PFSK-1 (cell line): Measurements from ENCODE around the gene UBAC2.

Source experiments
- FOXP2 ChIP-seq: optimal IDR thresholded peaks from 2 replicates; pipeline ENCODE3; 2011; ENCODE audit warnings: borderline replicate concordance, control low read depth, inconsistent platforms; ENCODE audit not compliant: insufficient read depth; ENCODE audit errors: extremely low read length, extremely low read depth
- POLR2AphosphoS5 ChIP-seq: IDR thresholded peaks from 2 replicates; pipeline ENCODE4 v1.6.1; 2012; ENCODE audit warnings: low read depth, mild to moderate bottlenecking, control low read depth, low read length, moderate library complexity
- SIN3A ChIP-seq: IDR thresholded peaks from 2 replicates; pipeline ENCODE4 v1.6.1; 2012; ENCODE audit warnings: mild to moderate bottlenecking, low read length, moderate library complexity, borderline replicate concordance; ENCODE audit not compliant: insufficient read depth
- TAF1 ChIP-seq: IDR thresholded peaks from 2 replicates; pipeline ENCODE4 v1.6.1; 2012; ENCODE audit warnings: low read length, control low read depth, borderline replicate concordance; ENCODE audit not compliant: insufficient read depth
- TF ChIP-seq, protein P1 (sequence below), 2 experiments: IDR thresholded peaks; 2 replicates each; pipeline versions ENCODE4 v1.6.1 to v1.8.0; 2011 to 2012; ENCODE audit warnings: low read depth in 2 of 2, low read length in 2 of 2, control low read depth in 1 of 2, inconsistent platforms in 1 of 2, mild to moderate bottlenecking in 1 of 2, moderate library complexity in 1 of 2; ENCODE audit not compliant: insufficient read depth in 1 of 2

The UBAC2 gene

DNA sequence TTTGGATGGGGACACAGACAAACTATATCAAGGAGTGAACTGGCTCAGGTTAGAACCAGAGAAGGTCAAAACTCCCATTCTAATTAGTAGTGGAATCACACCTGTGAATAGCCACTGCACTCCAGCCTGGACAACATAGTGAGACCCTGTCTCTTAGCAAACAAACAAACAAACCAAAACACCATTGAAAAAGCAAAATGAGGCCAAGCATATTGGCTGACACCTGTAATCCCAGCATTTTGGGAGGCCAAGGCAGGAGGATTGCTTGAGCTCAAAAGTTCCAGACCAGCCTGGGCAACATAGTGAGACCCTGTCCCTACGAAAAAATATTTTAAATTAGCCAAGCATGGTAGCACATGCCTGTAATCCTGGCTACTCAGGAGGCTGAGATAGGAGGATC lies 39.1 kb upstream of the UBAC2 start:
- no peak for TF ChIP-seq SIN3A
- no peak for TF ChIP-seq FOXP2
- TF ChIP-seq, protein P1, sequence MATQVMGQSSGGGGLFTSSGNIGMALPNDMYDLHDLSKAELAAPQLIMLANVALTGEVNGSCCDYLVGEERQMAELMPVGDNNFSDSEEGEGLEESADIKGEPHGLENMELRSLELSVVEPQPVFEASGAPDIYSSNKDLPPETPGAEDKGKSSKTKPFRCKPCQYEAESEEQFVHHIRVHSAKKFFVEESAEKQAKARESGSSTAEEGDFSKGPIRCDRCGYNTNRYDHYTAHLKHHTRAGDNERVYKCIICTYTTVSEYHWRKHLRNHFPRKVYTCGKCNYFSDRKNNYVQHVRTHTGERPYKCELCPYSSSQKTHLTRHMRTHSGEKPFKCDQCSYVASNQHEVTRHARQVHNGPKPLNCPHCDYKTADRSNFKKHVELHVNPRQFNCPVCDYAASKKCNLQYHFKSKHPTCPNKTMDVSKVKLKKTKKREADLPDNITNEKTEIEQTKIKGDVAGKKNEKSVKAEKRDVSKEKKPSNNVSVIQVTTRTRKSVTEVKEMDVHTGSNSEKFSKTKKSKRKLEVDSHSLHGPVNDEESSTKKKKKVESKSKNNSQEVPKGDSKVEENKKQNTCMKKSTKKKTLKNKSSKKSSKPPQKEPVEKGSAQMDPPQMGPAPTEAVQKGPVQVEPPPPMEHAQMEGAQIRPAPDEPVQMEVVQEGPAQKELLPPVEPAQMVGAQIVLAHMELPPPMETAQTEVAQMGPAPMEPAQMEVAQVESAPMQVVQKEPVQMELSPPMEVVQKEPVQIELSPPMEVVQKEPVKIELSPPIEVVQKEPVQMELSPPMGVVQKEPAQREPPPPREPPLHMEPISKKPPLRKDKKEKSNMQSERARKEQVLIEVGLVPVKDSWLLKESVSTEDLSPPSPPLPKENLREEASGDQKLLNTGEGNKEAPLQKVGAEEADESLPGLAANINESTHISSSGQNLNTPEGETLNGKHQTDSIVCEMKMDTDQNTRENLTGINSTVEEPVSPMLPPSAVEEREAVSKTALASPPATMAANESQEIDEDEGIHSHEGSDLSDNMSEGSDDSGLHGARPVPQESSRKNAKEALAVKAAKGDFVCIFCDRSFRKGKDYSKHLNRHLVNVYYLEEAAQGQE (IDR thresholded peaks at IDR 0.05; ENCODE audit: insufficient read depth in 1 of 2, low read depth in 2 of 2, low read length in 2 of 2): no peak
- no peak for TF ChIP-seq TAF1
- TF ChIP-seq POLR2AphosphoS5: no peak

DNA sequence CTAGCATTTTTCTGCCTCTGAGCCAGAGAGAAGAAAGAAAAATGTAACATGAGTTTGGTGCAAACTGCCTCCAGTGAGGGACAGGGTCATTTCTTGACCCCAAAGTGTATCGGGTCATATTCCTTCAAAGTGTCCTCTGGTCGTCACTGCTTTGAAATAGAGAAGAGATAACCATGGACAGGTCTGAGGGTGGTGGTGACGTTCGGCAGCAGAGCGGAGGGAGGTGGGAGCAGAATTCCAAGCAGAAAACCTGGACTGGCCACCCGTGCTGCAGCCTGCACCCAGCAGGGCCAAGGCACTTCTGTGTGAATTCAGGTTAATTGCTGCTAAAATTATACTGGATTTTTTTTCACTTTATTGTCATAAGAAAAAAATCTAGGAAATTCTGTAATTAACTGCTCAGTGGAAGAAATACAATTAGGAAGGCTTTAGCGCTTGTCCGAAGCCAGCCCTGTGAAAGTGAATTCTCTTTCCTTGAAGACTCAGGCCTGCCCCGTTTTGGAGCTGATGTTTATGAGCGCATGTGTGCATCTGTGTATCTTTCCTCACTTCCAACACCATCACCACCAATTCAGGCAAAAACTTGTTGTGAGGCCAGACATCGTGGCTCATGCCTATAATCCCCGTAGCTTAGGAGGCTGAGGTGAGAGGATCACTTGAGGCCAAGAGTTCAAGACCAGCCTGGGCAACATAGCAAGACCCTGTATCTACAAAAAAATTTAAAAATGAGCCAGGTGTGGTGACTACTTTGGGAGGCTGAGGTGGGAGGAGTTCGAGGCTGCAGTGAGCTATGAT lies 37.9 kb upstream of the UBAC2 start:
- TF ChIP-seq FOXP2: no peak
- TF ChIP-seq, protein P1 (IDR thresholded peaks at IDR 0.05; ENCODE audit: insufficient read depth in 1 of 2, low read depth in 2 of 2, low read length in 2 of 2): no peak
- TF ChIP-seq TAF1: no peak
- no peak for TF ChIP-seq POLR2AphosphoS5
- no peak for TF ChIP-seq SIN3A

DNA sequence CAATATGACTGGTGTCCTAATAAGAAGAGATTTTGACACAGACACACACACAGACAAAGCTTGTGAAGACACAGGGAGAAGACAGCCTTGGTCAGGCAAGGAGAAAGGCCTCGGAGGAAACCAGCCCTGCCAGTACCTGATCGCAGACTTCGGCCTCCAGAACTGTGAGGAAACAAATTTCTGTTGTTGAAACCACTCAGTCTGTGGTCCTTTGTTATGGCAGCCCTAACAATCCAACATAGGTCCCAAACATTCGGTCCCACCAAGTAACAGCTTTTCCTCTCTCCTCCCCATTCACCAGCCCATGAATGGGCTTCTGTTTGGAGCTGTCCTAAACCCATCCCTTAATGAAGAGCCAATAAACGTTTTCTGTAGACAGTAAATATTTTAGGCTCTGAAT lies 36.4 kb upstream of the UBAC2 start:
- TF ChIP-seq SIN3A: no peak
- TF ChIP-seq FOXP2: no peak
- no peak for TF ChIP-seq TAF1
- no peak for TF ChIP-seq POLR2AphosphoS5

DNA sequence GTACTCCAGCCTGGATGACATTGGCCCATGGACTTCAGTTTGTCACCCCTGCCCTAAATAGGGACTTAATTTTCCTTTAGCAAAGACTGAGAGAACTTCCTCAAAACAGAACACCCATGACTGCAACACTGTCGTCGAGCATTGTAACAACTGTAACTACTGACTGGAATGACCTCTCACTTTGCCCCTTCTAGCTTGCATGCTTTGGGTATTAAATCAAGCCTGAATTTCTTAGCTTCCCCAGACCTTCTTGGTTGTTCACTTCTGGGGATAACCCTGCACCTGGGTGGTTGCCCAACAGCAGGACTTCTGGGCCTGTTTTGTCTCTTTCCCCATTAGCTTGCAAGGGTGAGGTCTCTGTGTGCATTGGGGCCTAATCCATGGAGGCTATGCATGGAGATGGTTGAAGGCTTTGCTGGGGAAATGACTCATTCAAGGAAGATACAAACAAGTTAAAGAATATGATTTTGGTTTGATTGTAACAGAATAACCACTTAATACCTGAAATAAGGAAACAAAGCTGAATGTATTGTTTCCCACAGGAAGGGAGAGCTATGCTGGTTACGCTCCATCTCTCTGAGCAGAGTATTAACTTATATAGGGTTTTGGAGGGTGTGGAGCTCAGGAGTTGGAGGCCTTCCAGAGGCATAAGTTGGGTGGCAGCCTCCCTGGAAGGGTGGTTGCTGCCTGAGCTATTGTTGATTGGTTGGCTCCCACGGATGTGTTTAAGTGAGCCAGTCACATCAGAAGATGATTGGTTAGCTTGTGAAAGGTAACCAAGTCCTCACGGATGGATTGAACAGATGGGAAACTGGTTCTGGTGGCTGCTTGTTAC lies 34.7 kb upstream of the UBAC2 start:
- TF ChIP-seq SIN3A (no peak), TAF1 (no peak), FOXP2 (no peak), POLR2AphosphoS5 (no peak)
- TF ChIP-seq, protein P1 (IDR thresholded peaks at IDR 0.05; ENCODE audit: insufficient read depth in 1 of 2, low read depth in 2 of 2, low read length in 2 of 2): no peak

DNA sequence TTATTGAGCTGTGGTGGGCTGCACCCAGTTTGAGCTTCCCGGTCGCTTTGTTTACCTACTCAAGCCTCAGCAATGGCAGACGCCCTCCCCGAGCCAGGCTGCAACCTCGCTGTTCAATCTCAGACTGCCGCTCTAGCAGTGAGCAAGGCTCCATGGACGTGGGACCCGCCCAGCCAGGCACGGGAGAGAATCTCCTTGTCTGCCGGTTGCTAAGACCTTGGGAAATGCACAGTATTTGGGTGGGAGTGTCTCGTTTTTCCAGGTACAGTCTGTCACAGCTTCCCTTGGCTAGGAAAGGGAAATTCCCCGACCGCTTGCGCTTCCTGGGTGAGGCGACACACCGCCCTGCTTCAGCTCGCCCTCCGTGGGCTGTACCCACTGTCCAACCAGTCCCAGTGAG lies 27.7 kb upstream of the UBAC2 start:
- TF ChIP-seq SIN3A: no peak
- TF ChIP-seq, protein P1 (IDR thresholded peaks at IDR 0.05; ENCODE audit: insufficient read depth in 1 of 2, low read depth in 2 of 2, low read length in 2 of 2): no peak
- no peak for TF ChIP-seq POLR2AphosphoS5
- TF ChIP-seq TAF1: no peak
- no peak for TF ChIP-seq FOXP2
